Lung microvascular endothelial cell (primary cell): ENCODE results near the gene KANSL2. TPM values are rescaled to one million over a fixed set of nuclear protein-coding genes. Genes with fewer than 3 reads are reported as not detected.
"Not testable (repeated sequence)": the region's sequence is repeated elsewhere in the genome, so short reads cannot be mapped to it uniquely, and the experiment has no call there.

Source experiments
- DNase-seq, 2 donors: peaks; one replicate each; pipeline versions ENCODE4 v3.0.0 to v3.0.0-alpha.2; 2010; ENCODE audit warnings: low read depth in 2 of 2
- total RNA-seq: library from RNA; depleted of rRNA; stranded (reverse); fragments of >200 nt; gene quantifications from 2 replicates; pipeline ENCODE4 v1.2.1, GENCODE V29; 2014

Gene KANSL2, protein sequence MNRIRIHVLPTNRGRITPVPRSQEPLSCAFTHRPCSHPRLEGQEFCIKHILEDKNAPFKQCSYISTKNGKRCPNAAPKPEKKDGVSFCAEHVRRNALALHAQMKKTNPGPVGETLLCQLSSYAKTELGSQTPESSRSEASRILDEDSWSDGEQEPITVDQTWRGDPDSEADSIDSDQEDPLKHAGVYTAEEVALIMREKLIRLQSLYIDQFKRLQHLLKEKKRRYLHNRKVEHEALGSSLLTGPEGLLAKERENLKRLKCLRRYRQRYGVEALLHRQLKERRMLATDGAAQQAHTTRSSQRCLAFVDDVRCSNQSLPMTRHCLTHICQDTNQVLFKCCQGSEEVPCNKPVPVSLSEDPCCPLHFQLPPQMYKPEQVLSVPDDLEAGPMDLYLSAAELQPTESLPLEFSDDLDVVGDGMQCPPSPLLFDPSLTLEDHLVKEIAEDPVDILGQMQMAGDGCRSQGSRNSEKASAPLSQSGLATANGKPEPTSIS
- total RNA-seq, result 27.9 and 47.6 TPM in 2 replicates

GRCh38 chr12:48681710-48682532 is at the start of gene KANSL2:
KANSL2 (minus strand) TSS chr12:48682238; CDS start chr12:48681632, 606 bp downstream.
- peak; percentile 99 to 100 for DNase-seq

DNA sequence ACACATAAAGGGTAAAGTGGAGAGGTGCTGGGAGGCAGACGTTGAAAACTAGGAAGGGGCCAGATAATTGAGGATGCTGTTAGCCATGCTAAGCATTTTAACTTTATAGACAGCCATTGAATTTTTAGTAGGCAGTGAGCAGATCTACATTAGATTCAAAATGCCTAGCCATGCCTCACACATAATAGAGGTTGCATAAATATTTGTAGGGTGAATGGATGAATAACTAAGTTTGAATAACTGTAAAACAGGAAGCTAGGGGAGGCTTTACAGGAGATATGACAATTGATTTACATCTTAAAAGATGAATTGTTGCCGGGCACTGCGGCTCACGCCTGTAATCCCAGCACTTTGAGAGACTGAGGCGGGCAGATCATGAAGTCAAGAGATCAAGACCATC is 46.8 kb upstream of the KANSL2 start:
- no peak for DNase-seq

GRCh38 chr12:48720737-48721136 is 38.7 kb upstream of the KANSL2 start:
- DNase-seq, result not testable (repeated sequence)

- DNase-seq, result not testable (repeated sequence)
These were observed 38.1 kb upstream of the KANSL2 start for GRCh38 chr12:48720171-48720570.

DNA sequence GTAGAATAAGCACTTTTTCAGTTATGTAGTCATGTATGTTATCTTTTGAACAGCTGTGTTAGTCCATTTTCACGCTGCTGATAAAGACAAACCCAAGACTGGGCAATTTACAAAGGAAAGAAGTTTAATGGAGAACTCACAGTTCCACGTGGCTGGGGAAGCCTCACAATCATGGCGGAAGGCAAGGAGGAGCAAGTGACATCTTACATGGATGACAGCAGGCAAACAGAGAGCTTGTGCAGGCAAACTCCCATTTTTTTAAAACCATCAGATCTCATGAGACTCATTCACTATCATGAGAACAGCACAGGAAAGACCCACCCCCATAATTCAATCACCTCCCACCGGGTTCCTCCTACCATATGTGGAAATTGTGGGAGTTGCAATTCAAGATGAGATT is 37.0 kb upstream of the KANSL2 start:
- not testable (repeated sequence) for DNase-seq

- DNase-seq, result peak; percentile 14 to 31
These were observed 35.2 kb upstream of the KANSL2 start for GRCh38 chr12:48717252-48717695.

DNA sequence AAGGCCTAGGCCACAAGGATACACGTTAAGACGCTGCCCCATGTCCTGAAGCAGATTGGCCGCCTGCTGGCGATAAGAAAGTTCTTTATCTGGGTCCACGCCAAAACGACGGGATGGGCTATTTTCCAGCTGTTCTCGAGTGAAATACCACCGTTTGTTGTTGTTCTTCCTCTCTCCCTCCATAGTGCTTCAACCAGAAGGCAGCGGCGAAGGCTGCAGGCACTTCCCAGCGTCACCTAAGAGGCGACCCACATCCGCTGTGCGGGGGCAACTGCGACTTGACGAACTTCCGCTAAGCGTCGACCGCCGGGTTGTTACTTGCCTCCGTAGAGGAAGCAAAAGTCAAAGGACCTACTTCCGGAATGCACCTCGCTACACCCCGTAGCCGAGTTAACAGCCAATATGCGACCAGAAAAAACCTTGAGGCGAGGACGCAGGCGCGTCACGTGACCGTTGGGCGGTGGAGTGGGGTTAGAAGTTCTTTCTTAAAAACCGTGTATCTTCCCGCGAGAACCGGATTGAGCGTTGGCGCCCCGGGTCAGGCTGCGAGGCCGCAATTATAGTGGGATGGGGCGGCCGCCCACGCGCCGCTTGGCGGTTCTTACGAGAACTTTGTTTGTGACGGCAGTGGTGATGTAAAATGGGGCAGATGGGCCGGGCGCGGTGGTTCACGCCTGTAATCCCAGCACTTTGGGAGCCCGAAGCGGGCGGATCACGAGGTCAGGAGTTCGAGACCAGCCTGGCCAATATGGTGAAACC is 34.6 kb upstream of the KANSL2 start, which contains the start of gene CCNT1:
CCNT1 (minus strand) TSS at position 215 of the 759 bp plus-strand sequence; CDS start at position 183, 32 bp downstream.
- peak; percentile 99 to 100 for DNase-seq

DNA sequence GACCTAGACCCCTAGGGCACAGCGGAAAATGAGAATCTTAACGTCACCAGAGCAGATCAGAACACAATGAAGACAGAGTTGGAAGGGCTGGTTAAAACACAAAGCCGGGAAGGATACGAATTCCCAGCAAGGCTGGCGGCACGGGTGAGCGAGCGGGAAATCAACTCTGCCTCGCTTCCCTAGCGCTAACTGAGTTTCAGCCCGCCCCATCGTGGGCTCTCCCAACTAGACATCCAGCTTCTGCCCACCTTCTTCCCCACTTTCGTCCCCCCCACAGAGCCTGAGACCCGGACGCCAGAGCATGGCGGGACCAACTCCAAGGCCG is 34.1 kb upstream of the KANSL2 start:
- DNase-seq, result no peak

DNA sequence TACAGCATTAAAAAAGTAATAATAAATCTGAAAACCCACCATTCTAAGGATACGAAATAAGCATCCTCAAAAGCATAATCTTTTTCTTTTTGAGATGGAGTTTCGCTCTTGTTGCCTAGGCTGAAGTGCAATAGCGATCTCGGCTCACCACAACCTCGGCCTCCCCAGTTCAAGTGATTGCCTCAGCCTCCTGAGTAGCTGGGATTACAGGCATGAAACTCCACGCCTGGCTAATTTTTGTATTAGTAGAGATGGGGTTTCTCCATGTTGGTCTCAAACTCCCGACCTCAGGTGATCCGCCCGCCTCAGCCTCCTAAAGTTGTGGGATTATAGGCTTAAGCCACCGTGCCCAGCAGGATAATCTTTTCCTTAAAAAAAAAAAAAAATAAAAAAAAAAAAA is 30.2 kb upstream of the KANSL2 start:
- no peak for DNase-seq

DNA sequence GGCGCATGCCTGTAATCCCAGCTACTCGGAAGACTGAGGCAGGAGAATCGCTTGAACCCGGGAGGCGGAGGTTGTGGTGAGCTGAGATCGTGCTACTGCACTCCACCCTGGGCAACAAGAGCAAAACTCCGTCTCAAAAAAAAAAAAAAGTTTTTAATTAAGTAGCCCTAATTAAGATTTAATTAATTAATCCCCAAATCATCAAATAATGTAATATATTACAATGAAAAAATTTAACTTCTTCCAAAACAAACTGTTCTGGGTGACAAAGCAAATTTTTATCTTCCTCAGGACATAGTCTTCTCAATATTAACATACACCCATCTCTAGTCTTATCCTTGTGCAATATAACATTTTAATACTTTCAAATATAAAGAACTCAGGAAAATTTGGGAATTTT is 16.8 kb upstream of the KANSL2 start:
- not testable (repeated sequence) for DNase-seq

GRCh38 chr12:48696626-48697025 is 14.6 kb upstream of the KANSL2 start:
- no peak for DNase-seq

- no peak for DNase-seq
These were observed 13.8 kb upstream of the KANSL2 start for GRCh38 chr12:48695859-48696258.

DNA sequence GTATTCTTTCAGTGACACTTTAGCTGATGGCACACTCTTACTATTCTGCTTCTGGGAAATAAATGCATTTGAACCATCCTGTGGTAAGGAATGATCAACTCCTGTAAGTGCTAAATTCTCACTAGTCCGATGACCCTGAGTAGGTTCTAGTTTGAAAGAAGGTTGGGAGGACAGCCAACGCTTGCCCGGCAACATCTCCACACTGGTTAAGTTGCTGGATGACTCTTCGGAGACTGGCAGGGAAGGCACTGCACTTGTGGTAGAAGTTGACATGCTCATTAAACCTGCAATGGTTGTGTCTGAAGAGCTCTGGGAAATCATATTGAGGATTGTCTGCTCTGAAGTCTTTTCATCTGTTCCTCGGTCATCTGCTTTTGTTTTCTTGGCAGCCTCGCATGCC is 12.0 kb upstream of the KANSL2 start:
- no peak for DNase-seq

GRCh38 chr12:48693572-48693971 is 11.5 kb upstream of the KANSL2 start:
- no peak for DNase-seq

GRCh38 chr12:48691826-48692487 is 9.9 kb upstream of the KANSL2 start:
- DNase-seq, result no peak

DNA sequence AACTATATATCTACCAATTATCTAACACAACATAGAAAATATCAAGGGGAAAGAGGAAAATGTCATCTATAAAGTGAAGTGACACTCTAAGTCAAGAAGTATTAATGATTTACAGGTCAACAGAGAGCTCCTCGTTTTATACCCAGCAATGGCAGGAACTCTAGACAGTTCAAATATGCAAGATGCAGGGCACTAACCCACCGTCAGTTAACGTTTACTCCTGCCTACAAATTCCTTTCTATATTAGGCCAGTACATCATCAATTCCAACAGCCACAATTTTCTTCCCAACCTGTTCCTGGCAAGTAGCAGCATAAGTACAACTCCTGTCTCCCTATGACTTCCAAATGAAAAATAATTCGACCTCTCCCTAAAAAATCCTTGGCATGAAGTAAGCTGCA is 9.0 kb upstream of the KANSL2 start:
- DNase-seq, result no peak

DNA sequence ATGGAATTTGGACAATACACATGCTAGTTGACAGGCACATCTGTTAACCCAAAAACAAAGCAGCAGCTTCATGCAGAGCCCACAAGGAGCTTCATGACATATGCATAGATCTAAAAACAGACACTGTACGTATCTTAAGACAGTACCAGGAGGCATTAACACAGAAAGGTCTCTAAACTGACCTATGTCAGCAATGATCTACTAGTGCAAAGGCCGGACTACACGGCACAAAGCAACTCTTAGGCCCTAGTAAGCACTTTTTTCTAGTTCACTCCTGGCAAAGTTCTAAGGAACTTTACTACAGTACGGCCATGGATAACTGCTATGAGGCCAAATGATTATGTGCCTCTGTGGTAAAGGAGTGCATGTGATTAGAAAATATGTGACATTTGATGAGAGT is 8.4 kb upstream of the KANSL2 start:
- DNase-seq, result no peak

DNA sequence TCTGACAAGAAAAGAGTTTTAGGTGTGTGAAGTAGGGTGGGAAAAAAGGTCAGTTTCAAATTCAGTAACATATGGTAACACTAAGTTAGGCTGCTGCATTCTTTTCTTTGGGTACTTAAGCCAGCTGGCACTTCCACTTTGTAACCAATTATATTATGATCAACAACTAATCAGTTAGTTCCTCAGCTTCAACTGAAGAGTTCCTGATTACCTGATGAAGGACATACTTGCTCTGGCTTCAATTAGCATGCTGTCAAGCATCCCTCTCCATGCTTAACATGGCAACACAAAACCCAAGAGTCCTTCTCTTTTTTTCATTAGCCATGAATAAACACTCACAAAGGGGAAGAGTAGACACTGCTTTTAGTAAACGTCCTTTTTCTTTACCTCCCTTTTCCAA is 6.8 kb upstream of the KANSL2 start:
- DNase-seq, result no peak

DNA sequence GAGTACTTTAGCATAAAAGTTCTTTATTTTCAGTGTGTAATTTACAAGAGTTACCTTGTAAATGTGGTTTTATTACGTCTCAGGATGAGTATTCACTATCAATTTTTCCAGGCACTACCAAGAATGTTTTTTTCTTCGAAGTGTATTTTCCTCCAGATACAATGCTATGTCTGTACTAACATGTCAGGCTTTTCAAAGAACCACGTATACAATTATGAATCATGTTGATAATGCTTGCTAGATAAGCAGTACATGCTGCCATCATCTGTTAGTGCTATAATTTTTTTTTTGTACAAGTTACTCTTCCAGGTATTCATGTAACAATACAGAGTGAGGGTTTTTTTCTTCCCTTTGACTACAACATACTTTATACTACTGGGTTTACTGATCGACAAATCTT is 5.6 kb upstream of the KANSL2 start:
- DNase-seq, result no peak

GRCh38 chr12:48686615-48687334 is 4.7 kb upstream of the KANSL2 start:
- DNase-seq, result no peak
